AG08396 (cell line): ENCODE data around the gene EBNA1BP2.
A peak's percentile ranks its signal among the peaks of the same experiment; 100 is the strongest.
"Not testable (repeated sequence)": the region's sequence is repeated elsewhere in the genome, so short reads cannot be mapped to it uniquely, and the experiment has no call there.

Experiments used
- DNase-seq: peaks from one replicate; pipeline ENCODE4 v3.0.0; 2012; ENCODE audit warnings: low spot score, mixed read lengths

Gene EBNA1BP2

GRCh38 chr1:43171876-43172526 lies at the start of gene EBNA1BP2, which contains the start of gene CFAP57:
Gene EBNA1BP2, minus strand, starts transcription at chr1:43172290. Its CDS starts 172 bp downstream, at chr1:43172118.
Gene CFAP57, plus strand, starts transcription at chr1:43172330. Its CDS starts 424 bp downstream, at chr1:43172754.
- DNase-seq: peak; percentile 91

DNA sequence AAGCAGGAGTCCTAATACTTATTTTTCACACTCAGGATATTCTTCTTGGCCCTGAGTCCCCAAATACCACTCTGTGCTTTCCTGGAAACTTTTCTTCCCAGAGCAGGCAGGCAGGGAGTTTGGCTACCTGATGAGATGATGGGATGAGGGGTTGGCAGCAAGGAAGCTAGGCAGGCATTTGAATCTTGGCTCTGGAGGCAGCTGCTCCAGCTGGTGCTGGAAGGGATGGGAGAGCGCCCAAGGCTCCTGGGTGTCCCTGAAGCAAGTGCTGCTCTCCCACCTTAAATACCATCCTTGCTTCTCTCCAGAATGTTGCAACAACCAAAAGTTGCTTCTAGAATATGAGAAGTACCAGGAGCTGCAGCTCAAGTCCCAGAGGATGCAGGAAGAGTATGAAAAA lies 49.7 kb upstream of the EBNA1BP2 start:
- no peak for DNase-seq

DNA sequence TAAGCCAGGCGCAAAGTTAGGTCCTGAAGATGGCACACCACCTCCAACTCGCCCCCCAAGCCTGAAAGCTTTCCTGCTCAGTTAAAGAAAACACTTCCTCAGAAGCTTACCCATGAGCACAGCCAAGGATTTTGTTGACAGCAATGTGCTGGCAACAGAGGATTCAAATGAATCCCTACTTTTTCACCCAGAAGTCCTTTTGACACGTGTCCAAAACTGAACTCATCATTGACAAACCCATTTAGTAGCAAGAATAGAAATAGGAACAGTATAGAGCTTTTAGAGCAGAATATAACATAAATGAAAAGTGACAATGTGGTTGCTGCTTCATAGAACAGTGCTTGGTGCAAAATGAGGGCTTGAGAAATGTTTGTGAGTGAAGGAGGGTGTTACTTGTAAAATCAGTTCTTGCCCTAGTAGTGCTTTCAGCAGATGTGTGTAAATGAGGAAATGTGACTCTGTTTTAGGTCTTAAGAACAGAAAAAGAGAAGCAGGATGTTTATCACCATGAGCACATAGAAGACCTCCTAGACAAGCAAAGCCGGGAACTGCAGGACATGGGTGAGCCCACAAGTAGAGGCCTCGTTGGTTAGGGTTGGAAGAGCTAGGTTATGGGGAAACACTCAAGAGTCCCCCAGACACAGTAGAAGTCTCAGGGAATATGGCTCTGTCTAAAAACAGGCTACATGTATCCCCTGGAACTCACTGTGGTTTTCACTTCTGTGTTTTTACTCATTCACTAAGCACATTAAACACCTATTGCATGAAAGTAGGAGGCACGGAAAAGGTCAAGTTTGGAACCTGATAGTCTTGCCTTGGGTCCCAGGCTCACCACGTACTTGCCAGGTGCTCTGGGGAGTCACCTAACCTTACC lies 49.1 kb upstream of the EBNA1BP2 start:
- no peak for DNase-seq

- no peak for DNase-seq
Measured at GRCh38 chr1:43217747-43218146, 45.7 kb upstream of the EBNA1BP2 start.

DNA sequence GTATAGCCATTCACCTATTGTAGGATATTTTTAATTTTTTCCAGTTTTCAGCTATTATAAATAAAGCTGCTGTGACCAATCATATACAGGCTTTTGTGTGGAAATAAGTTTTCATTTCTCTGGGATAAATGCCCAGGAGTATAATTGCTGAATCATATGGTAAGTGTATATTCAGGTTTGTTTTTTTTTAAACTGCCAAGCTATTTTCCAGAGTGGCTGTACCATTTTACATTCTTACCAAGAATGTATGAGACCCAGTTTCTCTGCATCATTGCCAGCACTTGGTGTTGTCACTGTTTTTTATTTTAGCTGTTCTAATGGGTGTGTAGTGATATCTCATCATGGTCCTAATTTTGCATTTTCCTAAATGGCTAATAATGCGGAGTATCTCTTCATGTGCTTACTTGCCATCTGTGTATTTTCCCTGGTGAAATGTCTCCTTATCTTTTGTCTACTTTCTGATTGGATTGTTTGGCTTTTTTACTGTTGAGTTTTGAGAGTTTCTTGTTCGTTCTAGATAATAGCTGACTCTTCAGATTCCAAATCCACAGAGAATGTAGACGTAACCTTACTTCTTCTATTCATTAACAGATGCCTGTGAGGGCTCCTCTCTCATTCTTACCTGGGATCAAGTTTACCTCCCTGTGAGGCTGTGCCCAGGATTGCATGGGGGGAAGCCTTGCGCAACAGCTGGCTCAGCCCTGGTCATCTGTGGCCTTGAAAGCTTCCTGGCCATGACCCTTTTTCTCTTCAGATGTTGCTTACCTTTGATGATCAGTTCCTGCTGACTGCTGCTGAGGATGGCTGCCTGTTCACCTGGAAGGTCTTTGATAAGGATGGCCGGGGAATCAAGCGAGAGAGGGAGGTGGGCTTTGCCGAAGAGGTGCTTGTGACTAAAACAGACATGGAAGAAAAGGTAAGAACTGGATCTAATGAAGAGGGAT lies 42.7 kb upstream of the EBNA1BP2 start:
- DNase-seq: no peak

DNA sequence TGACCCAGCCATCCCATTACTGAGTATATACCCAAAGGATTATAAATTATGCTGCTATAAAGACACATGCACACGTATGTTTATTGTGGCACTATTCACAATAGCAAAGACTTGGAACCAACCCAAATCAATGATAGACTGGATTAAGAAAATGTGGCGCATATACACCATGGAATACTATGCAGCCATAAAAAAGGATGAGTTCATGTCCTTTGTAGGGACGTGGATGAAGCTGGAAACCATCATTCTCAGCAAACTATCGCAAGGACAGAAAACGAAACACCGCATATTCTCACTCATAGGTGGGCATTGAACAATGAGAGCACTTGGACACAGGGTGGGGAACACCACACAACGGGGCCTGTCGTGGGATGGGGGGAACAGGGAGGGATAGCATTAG lies 36.2 kb upstream of the EBNA1BP2 start:
- not testable (repeated sequence) for DNase-seq

GRCh38 chr1:43207229-43207853 lies 35.3 kb upstream of the EBNA1BP2 start:
- no peak for DNase-seq

DNA sequence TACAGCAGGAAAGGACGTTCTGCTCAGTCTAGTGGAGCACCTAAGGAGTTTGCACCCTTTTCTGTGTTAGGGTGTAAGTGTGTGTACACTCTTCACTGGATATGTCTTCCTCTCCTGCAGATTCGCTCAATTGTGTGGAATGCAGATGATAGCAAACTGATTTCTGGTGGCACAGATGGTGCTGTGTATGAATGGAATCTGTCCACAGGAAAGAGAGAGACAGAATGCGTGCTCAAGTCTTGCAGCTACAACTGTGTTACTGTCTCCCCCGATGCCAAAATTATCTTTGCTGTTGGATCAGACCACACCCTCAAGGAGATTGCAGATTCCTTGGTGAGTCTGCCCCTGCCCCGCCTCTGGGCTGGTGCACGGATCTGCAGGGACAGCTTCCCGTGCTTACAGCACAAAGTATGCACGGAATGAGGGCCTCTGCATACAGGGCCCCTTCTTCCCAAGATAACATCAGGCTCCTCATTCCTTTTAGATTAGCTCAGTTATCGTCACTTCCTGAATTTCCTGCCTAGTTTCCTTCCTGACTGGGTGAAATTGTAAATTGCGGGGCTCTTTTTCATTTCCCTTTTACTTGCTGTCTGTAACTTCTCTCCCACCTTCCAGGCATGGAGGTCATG lies 34.6 kb upstream of the EBNA1BP2 start:
- DNase-seq: peak; percentile 89

DNA sequence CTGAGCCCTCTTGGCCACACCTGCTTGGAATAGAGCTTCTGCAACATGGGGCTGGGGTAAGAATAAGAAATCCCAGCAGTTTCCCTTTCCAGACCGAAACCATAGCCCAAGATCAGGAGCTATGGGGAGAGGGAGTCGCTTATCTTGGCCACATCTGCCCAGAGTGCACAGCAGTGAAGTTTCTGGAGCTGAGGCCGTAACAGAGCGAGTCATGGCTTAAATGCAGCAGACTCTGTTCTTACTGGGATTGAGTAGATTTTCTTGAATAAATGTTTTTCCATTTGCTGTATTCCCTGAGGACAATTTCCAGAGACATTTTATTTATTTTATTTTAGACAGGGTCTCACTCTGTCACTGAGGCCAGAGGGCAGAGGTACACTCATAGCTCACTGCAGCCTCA lies 33.6 kb upstream of the EBNA1BP2 start:
- no peak for DNase-seq

- no peak for DNase-seq
Measured at GRCh38 chr1:43204394-43204793, 32.3 kb upstream of the EBNA1BP2 start.

- DNase-seq: no peak
Measured at GRCh38 chr1:43203859-43204258, 31.8 kb upstream of the EBNA1BP2 start.

DNA sequence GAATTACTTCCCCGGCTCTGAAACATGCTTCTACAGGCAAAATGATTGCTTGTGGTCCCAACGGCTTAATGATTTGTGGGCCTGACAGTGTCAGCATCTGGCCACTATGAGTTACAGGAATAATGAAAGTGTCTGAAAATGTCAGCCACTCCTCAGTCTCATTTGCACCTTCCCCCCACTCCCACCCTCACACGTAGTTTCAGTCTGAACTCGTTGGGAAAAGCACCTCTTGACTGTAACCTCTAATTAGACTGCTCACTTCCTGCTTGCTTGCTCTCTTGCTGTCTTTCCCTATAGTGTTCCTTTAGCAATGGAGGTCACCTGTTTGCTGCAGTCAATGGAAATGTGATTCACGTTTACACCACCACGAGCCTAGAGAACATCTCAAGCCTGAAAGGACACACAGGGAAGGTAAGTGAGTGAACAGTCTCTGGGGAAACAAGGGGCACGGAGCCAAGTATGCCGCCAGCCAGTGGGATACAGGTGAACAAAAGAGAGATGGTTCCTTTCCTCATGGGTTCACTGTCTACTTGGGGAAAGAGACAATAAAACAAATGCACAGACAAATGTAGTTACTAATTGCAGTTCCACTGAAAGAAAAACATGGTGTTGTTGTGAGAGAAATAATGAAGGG lies 27.1 kb upstream of the EBNA1BP2 start:
- DNase-seq: no peak

GRCh38 chr1:43197343-43198127 lies 25.4 kb upstream of the EBNA1BP2 start:
- DNase-seq: no peak

GRCh38 chr1:43194509-43194908 lies 22.4 kb upstream of the EBNA1BP2 start:
- no peak for DNase-seq

DNA sequence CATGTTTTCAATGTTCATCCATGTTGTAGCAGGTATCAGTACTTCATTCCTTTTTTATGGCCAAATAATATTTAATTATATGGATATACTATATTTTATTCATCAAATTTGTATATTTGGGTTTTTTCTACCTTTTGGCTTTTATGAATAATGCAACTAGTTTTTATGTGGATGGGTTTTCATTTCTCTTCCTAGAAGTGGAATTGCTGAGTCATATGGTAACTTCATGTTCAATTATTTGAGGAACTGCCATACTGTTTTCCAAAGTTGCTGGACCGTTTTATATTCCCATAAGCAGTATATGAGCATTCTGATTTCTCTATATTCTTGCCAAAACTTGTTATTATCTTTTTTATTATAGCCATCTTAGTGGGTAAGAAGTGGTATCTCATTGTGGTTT lies 16.0 kb upstream of the EBNA1BP2 start:
- no peak for DNase-seq

DNA sequence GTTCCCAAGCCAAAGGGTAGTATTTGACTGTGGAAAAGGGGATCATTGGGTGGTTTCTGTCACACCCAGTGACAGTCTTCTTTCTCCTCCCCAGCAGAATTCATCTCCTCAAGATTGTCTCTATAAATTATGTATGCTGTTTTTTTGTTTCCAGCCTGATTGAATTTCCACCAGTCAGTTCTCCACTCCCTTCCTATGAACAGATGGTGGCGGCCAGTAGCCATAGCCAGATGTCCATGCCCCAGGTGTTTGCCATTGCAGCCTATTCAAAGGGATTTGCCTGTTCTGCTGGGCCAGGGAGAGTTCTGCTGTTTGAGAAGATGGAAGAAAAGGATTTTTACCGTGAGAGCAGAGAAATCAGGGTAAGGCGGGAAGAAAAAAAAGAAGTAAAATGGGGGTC lies 12.9 kb upstream of the EBNA1BP2 start:
- DNase-seq: no peak

DNA sequence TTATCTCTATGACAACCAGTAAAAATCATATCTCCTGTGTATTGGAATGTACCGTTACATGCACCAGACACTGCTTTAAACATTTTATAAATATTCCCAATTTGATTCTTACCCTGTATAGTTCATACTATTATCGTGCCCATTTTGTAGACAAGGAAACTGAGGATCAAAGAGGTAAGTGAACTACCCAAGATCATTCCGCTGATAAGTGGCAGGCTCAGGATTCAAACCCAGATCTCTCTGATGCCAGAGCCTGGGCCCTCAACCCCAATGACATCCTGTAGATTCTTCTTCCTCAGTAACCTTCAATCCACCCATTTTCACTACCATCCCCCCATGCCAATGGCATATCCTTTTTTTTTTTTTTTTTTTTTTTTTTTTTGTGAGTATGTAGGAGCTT lies 12.3 kb upstream of the EBNA1BP2 start:
- DNase-seq: no peak

DNA sequence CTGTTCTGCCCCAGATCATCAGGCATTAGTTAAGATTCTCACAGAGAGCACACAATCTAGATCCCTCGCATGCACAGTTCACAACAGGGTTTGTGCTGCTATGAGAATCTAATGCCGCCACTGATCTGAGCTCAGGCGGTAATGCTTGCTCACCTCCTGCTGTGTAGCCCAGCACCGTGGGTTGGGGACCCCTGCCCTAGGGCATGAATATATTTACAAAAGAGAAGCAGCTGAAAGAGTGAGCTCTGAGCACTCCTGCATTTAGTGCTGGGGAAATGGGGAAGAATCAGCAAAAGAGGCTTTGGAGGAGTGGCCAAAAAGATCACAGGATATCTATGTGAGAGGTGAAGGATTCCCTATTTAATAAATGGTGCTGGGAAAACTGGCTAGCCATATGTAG lies 5.6 kb upstream of the EBNA1BP2 start:
- no peak for DNase-seq

DNA sequence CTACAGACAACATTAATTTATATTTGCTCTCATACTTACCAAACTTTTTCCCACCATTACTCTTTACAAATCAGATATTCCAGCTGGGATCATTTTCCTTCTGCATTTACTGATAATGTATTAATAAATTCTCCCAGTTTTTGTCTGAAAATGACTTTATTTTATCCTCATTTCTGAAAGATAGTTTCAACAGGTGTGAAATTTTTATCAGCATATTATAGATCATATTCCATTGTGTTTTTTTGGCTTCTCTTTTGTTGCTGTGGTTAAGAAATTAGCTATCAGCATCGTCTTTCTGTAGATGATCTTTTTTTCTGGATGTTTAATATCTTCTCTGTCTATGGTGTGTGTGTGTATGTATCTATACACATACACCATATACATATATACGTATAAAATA lies 2.8 kb upstream of the EBNA1BP2 start:
- no peak for DNase-seq

DNA sequence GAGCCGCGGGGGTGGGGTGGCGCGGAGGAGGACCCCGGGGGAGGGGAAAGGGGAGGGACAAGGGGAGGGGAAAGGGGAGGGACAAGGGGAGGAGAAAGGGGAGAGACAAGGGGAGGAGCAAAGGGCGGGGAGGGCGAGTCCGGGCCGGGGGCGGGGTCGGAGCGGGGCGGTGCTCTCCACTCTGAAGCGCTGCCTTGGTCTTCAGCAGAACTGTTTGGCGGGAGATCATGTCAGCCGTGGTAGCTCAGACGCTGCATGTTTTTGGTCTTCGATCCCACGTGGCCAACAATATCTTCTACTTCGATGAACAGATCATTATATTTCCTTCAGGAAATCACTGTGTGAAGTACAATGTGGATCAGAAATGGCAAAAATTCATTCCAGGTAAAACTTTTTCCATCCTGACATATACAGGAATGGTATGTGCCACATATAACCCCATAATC lies 460 bp upstream of the EBNA1BP2 start:
- peak; percentile 93 for DNase-seq
